HG03558 (cell line): ENCODE results near the gene CCDC14.

Experiments used
- ATAC-seq: cut with Tn5 transposase; IDR thresholded peaks from one replicate; pipeline ENCODE4 v1.9.1; 2021; ENCODE audit warnings: moderate number of reproducible peaks; ENCODE audit not compliant: unreplicated experiment; ENCODE audit errors: extremely low read depth

The CCDC14 gene

GRCh38 chr3:123869165-123869564 lies 91.9 kb downstream of the CCDC14 start:
- ATAC-seq, result no peak

DNA sequence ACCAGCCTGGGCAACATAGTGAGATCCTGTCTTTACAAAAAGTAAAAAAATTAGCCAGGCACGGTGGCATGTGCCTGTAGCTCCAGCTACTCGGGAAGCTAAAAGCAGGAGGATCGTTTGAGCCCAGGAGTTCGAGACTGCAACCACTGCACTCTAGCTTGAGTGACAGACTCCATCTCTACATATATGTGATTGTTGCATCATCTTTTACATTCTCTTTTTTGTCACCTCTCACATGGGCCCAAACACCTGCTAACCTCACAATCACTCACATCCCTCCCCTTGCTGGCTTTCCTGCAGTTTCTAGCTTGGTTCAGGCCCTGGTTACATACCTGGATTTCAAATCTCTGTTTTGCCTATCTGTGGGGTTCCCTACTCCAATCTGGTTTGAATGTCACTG lies 96.3 kb downstream of the CCDC14 start:
- no peak for ATAC-seq
